WTC11 (cell line): Measurements from ENCODE around the gene FBXL16. TPM values are rescaled to one million over a fixed set of nuclear protein-coding genes. Genes with fewer than 3 reads are reported as not detected.

Experiments
- ATAC-seq: fragments of 200-7000 bp; cut with Tn5 transposase; 2 replicates; pipeline ENCODE4 v1.10.0; 2021; ENCODE audit warnings: mild to moderate bottlenecking, moderate library complexity
- CTCF ChIA-PET: fragments of 300-600 bp; sonication (Branson Sonifier 250); formaldehyde crosslinking; loops from one replicate; lab custom pipeline; 2021; ENCODE audit warnings: antibody characterized with exemption; lab: Charles Lee
- POLR2A ChIA-PET: fragments of 350-600 bp; sonication (Branson Sonifier 250); formaldehyde crosslinking; loops from one replicate; lab custom pipeline; 2021; ENCODE audit warnings: antibody characterized with exemption; lab: Charles Lee
- DNase-seq: peaks from one replicate; pipeline ENCODE4 v3.0.0; 2021; ENCODE audit warnings: low spot score
- H3K27ac Mint-ChIP-seq: 2 replicates; pipeline ENCODE4 v1.8.0; 2021; ENCODE audit warnings: mixed read lengths
- H3K27me3 Mint-ChIP-seq: 2 replicates; pipeline ENCODE4 v1.8.0; 2021; ENCODE audit warnings: low read depth, mild to moderate bottlenecking, moderate library complexity, mixed read lengths
- H3K36me3 Mint-ChIP-seq: 2 replicates; pipeline ENCODE4 v1.8.0; 2021; ENCODE audit warnings: mixed read lengths
- H3K4me1 Mint-ChIP-seq: 2 replicates; pipeline ENCODE4 v1.8.0; 2022; ENCODE audit warnings: mixed read lengths
- H3K4me3 Mint-ChIP-seq: 2 replicates; pipeline ENCODE4 v1.8.0; 2021; ENCODE audit warnings: mild to moderate bottlenecking, moderate library complexity, mixed read lengths
- H3K9me3 Mint-ChIP-seq: 2 replicates; pipeline ENCODE4 v1.8.0; 2021; ENCODE audit warnings: mixed read lengths
- ATF3 ChIP-seq: sonication (generic); formaldehyde crosslinking; conservative IDR thresholded peaks from 2 replicates; pipeline ENCODE4 v1.8.1; 2022; ENCODE audit warnings: mild to moderate bottlenecking, missing genetic modification reagents
- CDX4 ChIP-seq: fragments of 250-450 bp; sonication (Bioruptor Pico); IDR thresholded peaks from 2 replicates; pipeline ENCODE4 v1.9.0; 2021; ENCODE audit warnings: moderate library complexity, mild to moderate bottlenecking, inconsistent platforms, borderline replicate concordance
- E2F1 ChIP-seq: sonication (generic); formaldehyde crosslinking; IDR thresholded peaks from 2 replicates; pipeline ENCODE4 v1.8.0; 2022; ENCODE audit warnings: mild to moderate bottlenecking, missing genetic modification reagents
- ELF4 ChIP-seq: sonication (generic); formaldehyde crosslinking; IDR thresholded peaks from 2 replicates; pipeline ENCODE4 v1.8.1; 2022; ENCODE audit warnings: low read depth, mild to moderate bottlenecking, moderate library complexity, missing genetic modification reagents
- ETV6 ChIP-seq: sonication (generic); formaldehyde crosslinking; IDR thresholded peaks from 2 replicates; pipeline ENCODE4 v1.8.1; 2022; ENCODE audit warnings: mild to moderate bottlenecking, missing genetic modification reagents
- FOXP4 ChIP-seq: sonication (generic); formaldehyde crosslinking; IDR thresholded peaks from 2 replicates; pipeline ENCODE4 v1.8.0; 2022; ENCODE audit warnings: mild to moderate bottlenecking, missing genetic modification reagents
- GABPB1 ChIP-seq: sonication (generic); formaldehyde crosslinking; IDR thresholded peaks from 2 replicates; pipeline ENCODE4 v1.8.1; 2023; ENCODE audit warnings: mild to moderate bottlenecking, missing genetic modification reagents
- JAZF1 ChIP-seq: fragments of 250-450 bp; sonication (Bioruptor Pico); IDR thresholded peaks from 2 replicates; pipeline ENCODE4 v1.9.0; 2021; ENCODE audit warnings: moderate library complexity, mild to moderate bottlenecking, inconsistent platforms
- KAT7 ChIP-seq: sonication (generic); formaldehyde crosslinking; IDR thresholded peaks from 2 replicates; pipeline ENCODE4 v1.8.1; 2023; ENCODE audit warnings: missing genetic modification reagents, mild to moderate bottlenecking, borderline replicate concordance
- MAX ChIP-seq: sonication (generic); formaldehyde crosslinking; IDR thresholded peaks from 2 replicates; pipeline ENCODE4 v1.8.0; 2022; ENCODE audit warnings: mild to moderate bottlenecking, missing genetic modification reagents
- NFATC4 ChIP-seq: fragments of 250-450 bp; sonication (Bioruptor Pico); IDR thresholded peaks from 2 replicates; pipeline ENCODE4 v1.9.0; 2021; ENCODE audit warnings: mild to moderate bottlenecking
- NR1H2 ChIP-seq: sonication (generic); formaldehyde crosslinking; IDR thresholded peaks from 2 replicates; pipeline ENCODE4 v1.9.0; 2021; ENCODE audit warnings: mild to moderate bottlenecking, moderate library complexity, missing genetic modification reagents
- NR3C1 ChIP-seq: sonication (generic); formaldehyde crosslinking; conservative IDR thresholded peaks from 2 replicates; pipeline ENCODE4 v1.8.1; 2023; ENCODE audit warnings: low read depth, mild to moderate bottlenecking, missing genetic modification reagents
- OVOL2 ChIP-seq: fragments of 250-450 bp; sonication (Bioruptor Pico); IDR thresholded peaks from 2 replicates; pipeline ENCODE4 v1.9.0; 2021; ENCODE audit warnings: mild to moderate bottlenecking, borderline replicate concordance
- PREB ChIP-seq: sonication (generic); formaldehyde crosslinking; IDR thresholded peaks from 2 replicates; pipeline ENCODE4 v1.8.1; 2022; ENCODE audit warnings: mild to moderate bottlenecking, missing genetic modification reagents, moderate library complexity, borderline replicate concordance
- RELA ChIP-seq: sonication (generic); formaldehyde crosslinking; IDR thresholded peaks from 2 replicates; pipeline ENCODE4 v1.8.1; 2022; ENCODE audit warnings: missing genetic modification reagents, mild to moderate bottlenecking, borderline replicate concordance
- RORB ChIP-seq: fragments of 250-450 bp; sonication (Bioruptor Pico); IDR thresholded peaks from 2 replicates; pipeline ENCODE4 v1.9.0; 2021; ENCODE audit warnings: mild to moderate bottlenecking
- USF1 ChIP-seq: sonication (generic); formaldehyde crosslinking; IDR thresholded peaks from 2 replicates; pipeline ENCODE4 v1.8.0; 2022; ENCODE audit warnings: mild to moderate bottlenecking, missing genetic modification reagents
- ZBTB21 ChIP-seq: sonication (generic); formaldehyde crosslinking; IDR thresholded peaks from 2 replicates; pipeline ENCODE4 v1.8.1; 2023; ENCODE audit warnings: mild to moderate bottlenecking, missing genetic modification reagents, borderline replicate concordance
- ZBTB43 ChIP-seq: sonication (generic); formaldehyde crosslinking; IDR thresholded peaks from 2 replicates; pipeline ENCODE4 v1.8.1; 2023; ENCODE audit warnings: mild to moderate bottlenecking, missing genetic modification reagents
- ZMAT4 ChIP-seq: fragments of 250-450 bp; sonication (Bioruptor Pico); IDR thresholded peaks from 2 replicates; pipeline ENCODE4 v1.9.0; 2021; ENCODE audit warnings: mild to moderate bottlenecking
- ZNF121 ChIP-seq: sonication (generic); formaldehyde crosslinking; IDR thresholded peaks from 2 replicates; pipeline ENCODE4 v1.8.0; 2023; ENCODE audit warnings: missing genetic modification reagents
- ZNF138 ChIP-seq: sonication (generic); formaldehyde crosslinking; conservative IDR thresholded peaks from 2 replicates; pipeline ENCODE4 v1.8.1; 2022; ENCODE audit warnings: mild to moderate bottlenecking, moderate library complexity, missing genetic modification reagents
- ZNF317 ChIP-seq: sonication (generic); formaldehyde crosslinking; IDR thresholded peaks from 2 replicates; pipeline ENCODE4 v1.8.1; 2023; ENCODE audit warnings: low read depth, mild to moderate bottlenecking, moderate library complexity, missing genetic modification reagents, borderline replicate concordance
- ZNF396 ChIP-seq: fragments of 250-450 bp; sonication (Bioruptor Pico); IDR thresholded peaks from 2 replicates; pipeline ENCODE4 v1.8.0; 2021; ENCODE audit warnings: mild to moderate bottlenecking, moderate library complexity, borderline replicate concordance
- ZNF425 ChIP-seq: fragments of 250-450 bp; sonication (Bioruptor Pico); conservative IDR thresholded peaks from 2 replicates; pipeline ENCODE4 v1.9.0; 2021; ENCODE audit warnings: mild to moderate bottlenecking
- total RNA-seq: library from RNA; stranded (reverse); gene quantifications from 3 replicates; pipeline ENCODE4 v1.2.3, GENCODE V29; 2021

The FBXL16 gene
- total RNA-seq, 1 experiment from 2014 or later, result 22.7 TPM

GRCh38 chr16:680967-681745 lies 24.4 kb downstream of the FBXL16 start:
- Mint-ChIP-seq H3K27ac (peak overlapping the region; percentile 57; the same call in 1 of the 2 replicates), H3K4me3 (peak overlapping the region; percentile 76), H3K27me3 (no peaks in the 10 kb centered on the region), H3K36me3 (peaks cover 24% of the 10 kb centered on the region), H3K9me3 (no peaks in the 10 kb centered on the region), H3K4me1 (peaks cover 24% of the 10 kb centered on the region)
- DNase-seq (no peak), ATAC-seq (0 out of 2 replicates have a peak, but pooled peaks have one; percentile 0)
- POLR2A ChIA-PET, result interaction anchor here (0.9 to 1.1 kb wide), 2 partner anchors 9 to 39 kb away, joined by 3 read pairs; partner anchors contain the start of gene WDR24
- CTCF ChIA-PET, result interaction anchor here (0.7 to 3.1 kb wide), 8 partner anchors 13 to 102 kb away, joined by 3 to 21 read pairs (median 4); partner anchors contain the start of gene RHOT2
- no peak for TF ChIP-seq E2F1 (CRISPR knock-in tag)
- no peak for TF ChIP-seq ZMAT4 (CRISPR knock-in tag)
- no peak for TF ChIP-seq MAX (CRISPR knock-in tag)
- no peak for TF ChIP-seq PREB
- no peak for TF ChIP-seq NFATC4
- no peak for TF ChIP-seq RORB (CRISPR knock-in tag)
- TF ChIP-seq ZNF138 (CRISPR knock-in tag), result no peak
- TF ChIP-seq CDX4 (CRISPR knock-in tag), result no peak
- TF ChIP-seq ZNF317 (CRISPR knock-in tag), result no peak
- TF ChIP-seq JAZF1 (CRISPR knock-in tag), result no peak
- TF ChIP-seq GABPB1 (CRISPR knock-in tag), result 0 out of 2 replicates have a peak, but pooled peaks have one; percentile 23
- TF ChIP-seq OVOL2 (CRISPR knock-in tag), result no peak
- TF ChIP-seq RELA, result no peak
- 0 out of 2 replicates have a peak, but pooled peaks have one; percentile 19 for TF ChIP-seq FOXP4
- no peak for TF ChIP-seq ATF3
- no peak for TF ChIP-seq ZNF396 (CRISPR knock-in tag)
- TF ChIP-seq ZBTB21 (CRISPR knock-in tag), result no peak
- TF ChIP-seq USF1 (CRISPR knock-in tag), result no peak
- TF ChIP-seq ZNF425, result no peak
- no peak for TF ChIP-seq NR1H2 (CRISPR knock-in tag)
- TF ChIP-seq ETV6 (CRISPR knock-in tag), result 0 out of 2 replicates have a peak, but pooled peaks have one; percentile 37
- TF ChIP-seq NR3C1 (CRISPR knock-in tag), result no peak
- peak; percentile 16; the same call in 1 of the 2 replicates for TF ChIP-seq KAT7
- TF ChIP-seq ELF4 (CRISPR knock-in tag), result no peak
- TF ChIP-seq ZNF121 (CRISPR knock-in tag), result no peak
- no peak for TF ChIP-seq ZBTB43 (CRISPR knock-in tag)
